Prostate gland (tissue), 2 donors: ENCODE data around the gene CCDC167. TPM values are rescaled to one million over a fixed set of nuclear protein-coding genes. Genes with fewer than 3 reads are reported as not detected.
A peak's percentile ranks its signal among the peaks of the same experiment; 100 is the strongest.

Source experiments
- DNase-seq: peaks from one replicate; pipeline ENCODE4 v3.0.0-alpha.2; 2019; ENCODE audit warnings: low spot score
- H3K27ac ChIP-seq, 2 donors: fragments of 200-600 bp; sonication (generic); 2 replicates each; pipeline ENCODE4 v1.5.1; 2017 to 2019
- H3K27me3 ChIP-seq: fragments of 200-600 bp; sonication (generic); replicated peaks from 2 replicates; pipeline ENCODE4 v1.5.1; 2019; ENCODE audit not compliant: insufficient read depth
- H3K36me3 ChIP-seq, 2 donors: fragments of 200-600 bp; sonication (generic); 1 replicate in 1 of 2; 2 replicates in 1 of 2; pipeline versions ENCODE4 v1.5.1 to v1.8.1; 2017 to 2019
- H3K4me1 ChIP-seq: fragments of 200-600 bp; sonication (generic); replicated peaks from 2 replicates; pipeline ENCODE4 v1.5.1; 2019
- H3K4me3 ChIP-seq, 2 donors: fragments of 200-600 bp; sonication (generic); 2 replicates each; pipeline ENCODE4 v1.5.1; 2017 to 2019
- H3K9me3 ChIP-seq: fragments of 200-600 bp; sonication (generic); 2 replicates; pipeline ENCODE4 v1.5.1; 2017
- POLR2A ChIP-seq: fragments of 450-650 bp; IDR thresholded peaks from one replicate; pipeline ENCODE4 v1.6.1; 2016; ENCODE audit warnings: antibody characterized with exemption, mild to moderate bottlenecking
- POLR2AphosphoS5 ChIP-seq: sonication (generic); formaldehyde crosslinking; IDR thresholded peaks from one replicate; pipeline ENCODE4 v1.6.1; 2017; ENCODE audit warnings: antibody characterized with exemption
- WGBS: methylation state at CpG from one replicate; pipeline ENCODE4 v1.1.5; 2018; 5-methylcytosine and 5-hydroxymethylcytosine counted together
- intact Hi-C: fragments of 100-400 bp; cut with DNase I; formaldehyde crosslinking; loops from one replicate; pipeline ENCODE4 v1.14.2; 2022
- total RNA-seq, 2 donors: library from RNA; depleted of rRNA; stranded (reverse); fragments of >200 nt; gene quantifications; one replicate each; pipeline ENCODE4 v1.1.0, GENCODE V29; 2016
- TF ChIP-seq, protein P1 (sequence below), 4 experiments: fragments of 200-600 bp in 2 of 4; fragments of 450-650 bp in 2 of 4; sonication (generic) in 2 of 4; IDR thresholded peaks; 1 replicate in 3 of 4; 2 replicates in 1 of 4; pipeline ENCODE4 v1.5.1; 2016 to 2019; ENCODE audit warnings: antibody characterized with exemption in 4 of 4, mild to moderate bottlenecking in 2 of 4, moderate library complexity in 2 of 4

The CCDC167 gene
- total RNA-seq, 2 donors from 2014 or later = 46.9 to 54.6 TPM

GRCh38 chr6:37539171-37540028, 39.7 kb upstream of the CCDC167 start:
- no peaks in the 10 kb centered on the region for H3K9me3 ChIP-seq
- TF ChIP-seq POLR2A (no peak), POLR2AphosphoS5 (no peak)
- TF ChIP-seq, protein P1, sequence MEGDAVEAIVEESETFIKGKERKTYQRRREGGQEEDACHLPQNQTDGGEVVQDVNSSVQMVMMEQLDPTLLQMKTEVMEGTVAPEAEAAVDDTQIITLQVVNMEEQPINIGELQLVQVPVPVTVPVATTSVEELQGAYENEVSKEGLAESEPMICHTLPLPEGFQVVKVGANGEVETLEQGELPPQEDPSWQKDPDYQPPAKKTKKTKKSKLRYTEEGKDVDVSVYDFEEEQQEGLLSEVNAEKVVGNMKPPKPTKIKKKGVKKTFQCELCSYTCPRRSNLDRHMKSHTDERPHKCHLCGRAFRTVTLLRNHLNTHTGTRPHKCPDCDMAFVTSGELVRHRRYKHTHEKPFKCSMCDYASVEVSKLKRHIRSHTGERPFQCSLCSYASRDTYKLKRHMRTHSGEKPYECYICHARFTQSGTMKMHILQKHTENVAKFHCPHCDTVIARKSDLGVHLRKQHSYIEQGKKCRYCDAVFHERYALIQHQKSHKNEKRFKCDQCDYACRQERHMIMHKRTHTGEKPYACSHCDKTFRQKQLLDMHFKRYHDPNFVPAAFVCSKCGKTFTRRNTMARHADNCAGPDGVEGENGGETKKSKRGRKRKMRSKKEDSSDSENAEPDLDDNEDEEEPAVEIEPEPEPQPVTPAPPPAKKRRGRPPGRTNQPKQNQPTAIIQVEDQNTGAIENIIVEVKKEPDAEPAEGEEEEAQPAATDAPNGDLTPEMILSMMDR (IDR thresholded peaks at IDR 0.05) = no peak
- intact Hi-C loops = no loop called here
- no peak overlapping the region for H3K4me3 ChIP-seq
- peaks cover 4% of the 10 kb centered on the region for H3K27me3 ChIP-seq
- WGBS = 78% methylated on average over 9 of the region's 9 CpGs
- peaks cover 5% of the 10 kb centered on the region for H3K4me1 ChIP-seq
- DNase-seq = no peak
- H3K27ac ChIP-seq = no peak overlapping the region
- H3K36me3 ChIP-seq = no peaks in the 10 kb centered on the region

DNA sequence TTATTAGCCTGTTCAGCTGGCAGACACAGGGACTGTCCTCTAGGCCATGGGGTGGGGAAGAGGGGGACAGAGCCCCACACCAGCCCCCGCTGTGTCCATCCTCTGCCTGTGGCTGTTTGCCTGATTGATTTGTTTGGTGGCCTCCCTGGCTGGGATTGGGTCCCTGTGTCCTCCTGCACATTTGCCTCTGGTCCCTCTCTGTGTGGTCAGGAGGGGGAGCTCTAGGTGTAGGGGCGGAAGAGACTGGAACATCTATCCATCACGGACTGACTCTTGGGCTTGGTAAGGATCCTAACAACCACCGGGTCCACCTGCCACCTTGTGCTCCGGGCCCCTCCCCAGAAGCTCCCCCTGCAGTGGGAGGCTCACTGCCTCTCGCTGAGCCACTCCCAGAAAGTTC, 38.4 kb upstream of the CCDC167 start:
- whole genome bisulfite sequencing = 72% methylated on average over 5 of the region's 6 CpGs
- peaks cover 5% of the 10 kb centered on the region for H3K4me1 ChIP-seq
- intact Hi-C loops = no loop called here
- TF ChIP-seq POLR2A = no peak
- TF ChIP-seq, protein P1 (IDR thresholded peaks at IDR 0.05) = peak in 1 of 4 experiments; percentile 14
- H3K9me3 ChIP-seq = no peaks in the 10 kb centered on the region
- DNase-seq = no peak
- no peaks in the 10 kb centered on the region for H3K36me3 ChIP-seq
- H3K27ac ChIP-seq = no peak overlapping the region
- peaks cover 4% of the 10 kb centered on the region for H3K27me3 ChIP-seq
- no peak overlapping the region for H3K4me3 ChIP-seq

DNA sequence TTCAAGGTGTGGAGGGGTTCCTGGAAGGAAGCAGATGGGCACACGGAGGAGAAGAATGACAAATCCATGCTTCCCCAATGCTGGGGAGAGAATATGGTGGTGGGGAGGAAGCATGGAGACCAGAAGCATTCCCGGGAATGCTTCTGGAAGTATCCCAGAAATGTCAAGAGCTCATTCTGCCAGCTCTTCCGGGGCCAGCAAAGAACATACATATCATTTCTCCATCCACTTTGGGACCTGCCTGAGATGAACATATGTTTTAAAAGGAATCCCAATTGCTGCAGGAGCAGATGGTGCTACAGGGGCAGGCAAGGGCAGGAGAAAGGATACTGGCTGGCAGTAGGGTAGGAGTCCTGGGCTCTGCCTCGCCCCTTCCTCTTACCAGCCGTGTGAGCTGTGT, 37.9 kb upstream of the CCDC167 start:
- Histone ChIP-seq H3K27ac (no peak overlapping the region), H3K36me3 (no peaks in the 10 kb centered on the region), H3K27me3 (peaks cover 4% of the 10 kb centered on the region), H3K9me3 (no peaks in the 10 kb centered on the region), H3K4me1 (peaks cover 5% of the 10 kb centered on the region), H3K4me3 (no peak overlapping the region)
- TF ChIP-seq, protein P1 (IDR thresholded peaks at IDR 0.05) = no peak
- TF ChIP-seq POLR2AphosphoS5 = no peak
- TF ChIP-seq POLR2A = no peak
- intact Hi-C loops = no loop called here
- no peak for DNase-seq
- 87% methylated on average over 5 of the region's 5 CpGs for WGBS

DNA sequence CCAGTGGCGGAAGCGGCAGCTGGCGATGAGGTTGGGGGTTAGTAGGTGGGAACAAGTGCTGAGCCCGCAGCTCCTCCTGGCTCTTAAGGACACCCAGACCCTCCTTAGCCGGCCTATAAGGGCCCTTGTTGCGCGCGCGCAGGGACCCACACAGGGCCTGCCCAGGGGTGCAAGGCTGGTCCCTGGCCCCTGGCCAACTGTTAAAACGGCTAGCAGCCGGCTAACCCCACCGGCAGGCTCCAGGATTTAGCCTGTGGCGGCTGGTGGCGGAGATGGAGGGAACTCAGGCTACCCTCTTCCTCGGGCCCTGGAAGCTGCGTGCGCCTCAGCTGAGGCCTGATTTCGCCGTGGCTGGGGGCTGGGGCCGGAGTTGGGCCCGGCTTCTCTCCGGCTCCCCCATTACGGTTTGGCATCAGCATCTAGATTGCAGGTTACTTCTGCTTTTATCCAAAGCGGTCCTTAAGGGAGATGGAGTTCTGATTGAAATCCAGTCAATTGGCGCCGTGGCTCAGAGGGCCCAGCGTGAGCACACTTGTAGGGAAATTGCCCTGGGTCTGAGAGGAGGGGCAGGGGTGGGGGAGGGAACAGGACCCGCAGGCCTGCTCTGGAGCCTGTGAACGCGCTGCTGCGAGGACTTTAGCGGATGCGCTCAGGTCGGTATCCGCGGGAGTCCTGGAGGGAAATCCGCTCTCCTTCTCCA, 36.9 kb upstream of the CCDC167 start:
- no peak overlapping the region for H3K27ac ChIP-seq
- no peak for DNase-seq
- H3K4me1 ChIP-seq = peaks cover 5% of the 10 kb centered on the region
- no peaks in the 10 kb centered on the region for H3K9me3 ChIP-seq
- H3K4me3 ChIP-seq = no peak overlapping the region
- intact Hi-C loops = no loop called here
- TF ChIP-seq POLR2AphosphoS5 = no peak
- no peaks in the 10 kb centered on the region for H3K36me3 ChIP-seq
- WGBS = 60% methylated on average over 37 of the region's 37 CpGs
- peaks cover 4% of the 10 kb centered on the region for H3K27me3 ChIP-seq

DNA sequence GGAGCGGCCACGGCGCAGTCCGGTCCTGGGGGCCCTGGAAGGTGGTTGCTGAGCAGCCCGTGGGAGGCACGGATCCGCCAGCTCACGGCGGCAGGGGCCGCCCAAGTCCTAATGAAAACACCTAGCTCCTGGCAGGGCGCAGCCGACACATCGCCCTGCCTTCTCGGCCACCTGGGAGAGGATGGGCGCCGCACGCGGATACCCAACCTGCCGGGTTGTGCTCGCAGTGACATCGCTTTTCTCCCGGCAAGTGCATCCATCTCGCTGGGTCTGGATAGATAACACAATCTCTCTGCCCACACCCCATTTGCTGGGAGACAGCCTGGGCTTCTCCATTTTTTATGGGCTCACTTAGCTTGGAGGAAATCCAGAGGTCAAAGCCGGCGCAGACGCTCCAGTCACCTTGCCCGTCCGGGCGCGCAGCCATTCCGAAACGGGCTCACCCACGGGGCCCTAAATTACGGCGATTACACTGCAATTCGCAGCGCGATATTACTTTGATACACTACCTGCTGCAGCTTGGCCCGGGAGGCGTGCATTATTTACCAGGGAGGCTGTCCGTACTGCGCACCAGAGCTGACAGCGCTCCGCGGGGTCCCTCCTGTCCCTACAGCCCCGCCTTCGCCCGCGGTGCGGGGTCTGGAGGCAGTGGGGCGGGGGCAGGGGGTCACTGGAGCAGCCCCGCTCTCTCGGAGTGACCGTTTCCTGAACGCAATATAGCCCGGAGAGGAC, 36.2 kb upstream of the CCDC167 start:
- peak overlapping the region in 1 of 2 donors; percentile 2 for H3K4me3 ChIP-seq
- intact Hi-C loops = no loop called here
- H3K36me3 ChIP-seq = no peaks in the 10 kb centered on the region
- no peak for TF ChIP-seq POLR2AphosphoS5
- TF ChIP-seq, protein P1 (IDR thresholded peaks at IDR 0.05) = peak in 2 of 4 experiments; percentile 8 to 26
- TF ChIP-seq POLR2A = no peak
- 4% methylated on average over 56 of the region's 56 CpGs for WGBS
- H3K4me1 ChIP-seq = peaks cover 5% of the 10 kb centered on the region
- DNase-seq = peak; percentile 14
- peaks cover 4% of the 10 kb centered on the region for H3K27me3 ChIP-seq
- H3K27ac ChIP-seq = no peak overlapping the region
- H3K9me3 ChIP-seq = no peaks in the 10 kb centered on the region
